GM21619 (cell line): Measurements from ENCODE around the gene GLT8D2.

Experiments
- ATAC-seq: cut with Tn5 transposase; IDR thresholded peaks from one replicate; pipeline ENCODE4 v1.9.1; 2021; ENCODE audit not compliant: unreplicated experiment

Gene GLT8D2

DNA sequence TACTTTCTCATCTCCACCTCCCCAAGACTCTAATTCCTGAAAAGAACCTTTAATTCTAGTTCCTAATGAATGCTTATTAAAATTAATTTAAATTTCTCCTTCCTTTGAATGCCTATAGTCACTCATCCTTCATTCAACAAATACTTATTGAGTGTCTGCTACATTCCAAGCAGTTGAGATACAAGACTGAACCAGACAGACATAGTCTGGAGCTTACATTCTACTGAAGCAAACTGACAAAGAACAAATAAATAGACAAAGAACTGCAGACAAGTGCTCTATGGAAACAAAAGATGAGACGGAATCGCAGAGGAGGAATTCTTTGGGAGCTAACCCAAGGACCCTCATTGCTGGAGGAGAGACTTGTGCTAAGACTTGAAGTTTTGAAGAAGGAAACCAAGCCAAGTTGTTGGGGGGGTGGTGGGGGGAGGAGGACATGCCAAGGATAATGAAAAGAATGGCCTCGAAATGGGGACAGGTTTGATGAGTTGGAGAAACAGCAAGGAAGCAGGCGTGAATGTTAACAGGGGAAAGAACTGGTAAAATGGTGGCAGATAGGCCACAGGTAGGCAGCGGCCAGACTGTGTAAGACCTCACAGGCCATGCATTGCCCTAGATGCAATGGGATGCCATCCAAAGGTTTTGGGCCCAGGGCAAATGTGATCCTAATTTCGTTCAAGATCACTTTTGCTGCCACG is 94.0 kb downstream of the GLT8D2 start:
- no peak for ATAC-seq

DNA sequence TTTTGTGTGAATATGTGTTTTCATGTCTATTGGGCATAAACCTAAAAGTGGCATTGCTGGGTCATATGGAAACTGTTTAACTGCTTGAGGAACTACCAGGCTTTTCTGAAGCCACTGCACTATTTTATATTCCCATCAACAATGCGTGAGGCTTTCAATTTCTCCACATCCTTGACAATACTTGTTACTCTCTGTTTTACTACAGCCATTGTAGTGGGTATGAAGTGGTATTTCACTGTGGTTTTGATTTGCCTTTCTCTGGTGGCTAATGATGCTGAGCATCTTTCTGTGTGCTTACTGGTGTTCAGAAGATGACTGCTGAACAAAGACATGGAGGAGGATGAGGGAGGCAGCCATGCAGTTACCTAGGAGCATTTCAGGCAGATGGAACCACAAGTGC is 97.5 kb downstream of the GLT8D2 start:
- no peak for ATAC-seq

DNA sequence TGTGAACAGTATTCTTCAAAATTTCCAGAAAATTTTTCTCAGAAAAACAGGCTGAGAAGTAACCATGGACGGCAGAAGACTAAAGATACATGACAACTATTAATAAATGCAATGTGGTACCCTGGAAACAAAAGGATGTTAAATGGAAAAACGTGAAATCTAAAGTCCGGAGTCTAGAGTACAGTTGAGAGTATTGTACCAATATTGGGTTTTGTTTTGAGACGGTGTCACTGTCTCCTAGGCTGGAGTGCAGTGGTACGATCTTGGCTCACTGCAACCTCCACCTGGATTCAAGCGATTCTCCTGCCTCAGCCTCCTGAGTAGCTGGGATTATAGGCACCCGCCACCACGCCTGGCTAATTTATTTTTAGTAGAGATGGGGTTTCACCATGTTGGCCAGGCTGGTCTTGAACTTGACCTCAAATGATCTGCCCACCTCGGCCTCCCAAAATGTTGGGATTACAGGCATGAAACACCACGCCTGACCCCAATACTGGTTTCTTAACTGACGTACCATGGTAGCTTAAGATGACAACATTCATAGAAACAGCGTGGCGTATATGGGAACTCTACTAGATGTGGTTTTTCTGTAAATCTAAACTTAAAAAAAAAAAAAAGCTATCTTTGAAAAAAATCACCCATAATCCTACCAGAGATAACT is 101.1 kb downstream of the GLT8D2 start:
- no peak for ATAC-seq

- ATAC-seq, result no peak
Measured at GRCh38 chr12:103947871-103948555, 102.0 kb downstream of the GLT8D2 start.

DNA sequence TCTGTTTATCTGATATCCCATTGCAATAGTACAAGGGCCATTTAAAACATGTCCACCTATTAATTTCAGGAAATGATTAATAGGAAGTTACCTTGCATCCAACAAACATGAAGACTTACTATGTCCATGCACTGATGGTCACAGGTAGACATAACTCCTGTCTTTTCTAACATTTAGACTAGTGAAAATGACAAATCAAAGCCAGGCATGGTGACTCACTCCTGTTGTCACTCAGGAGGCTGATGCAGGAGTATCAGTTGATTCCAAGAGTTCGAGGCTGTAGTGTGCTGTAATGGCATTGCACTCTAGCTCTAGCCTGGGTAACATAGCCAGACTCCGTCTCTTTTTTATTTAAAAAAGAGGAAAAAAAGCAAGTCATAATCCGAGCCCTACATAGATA is 105.0 kb downstream of the GLT8D2 start:
- no peak for ATAC-seq
